K562 (cell line): ENCODE measurements around the gene SOWAHD.
"Not testable (repeated sequence)": the region's sequence is repeated elsewhere in the genome, so short reads cannot be mapped to it uniquely, and the experiment has no call there.

Source experiments
- TF ChIP-seq, protein P1 (sequence below): sonication (generic); formaldehyde crosslinking; IDR thresholded peaks from 2 replicates; pipeline ENCODE4 v1.9.0; 2022; ENCODE audit warnings: mild to moderate bottlenecking, missing genetic modification reagents
- TF ChIP-seq, protein P2 (sequence below): fragments of 250-450 bp; sonication (Bioruptor Pico); IDR thresholded peaks from 2 replicates; pipeline ENCODE4 v1.4.0; 2020

- TF ChIP-seq, protein P1, sequence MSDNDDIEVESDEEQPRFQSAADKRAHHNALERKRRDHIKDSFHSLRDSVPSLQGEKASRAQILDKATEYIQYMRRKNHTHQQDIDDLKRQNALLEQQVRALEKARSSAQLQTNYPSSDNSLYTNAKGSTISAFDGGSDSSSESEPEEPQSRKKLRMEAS = not testable (repeated sequence)
- TF ChIP-seq, protein P2, sequence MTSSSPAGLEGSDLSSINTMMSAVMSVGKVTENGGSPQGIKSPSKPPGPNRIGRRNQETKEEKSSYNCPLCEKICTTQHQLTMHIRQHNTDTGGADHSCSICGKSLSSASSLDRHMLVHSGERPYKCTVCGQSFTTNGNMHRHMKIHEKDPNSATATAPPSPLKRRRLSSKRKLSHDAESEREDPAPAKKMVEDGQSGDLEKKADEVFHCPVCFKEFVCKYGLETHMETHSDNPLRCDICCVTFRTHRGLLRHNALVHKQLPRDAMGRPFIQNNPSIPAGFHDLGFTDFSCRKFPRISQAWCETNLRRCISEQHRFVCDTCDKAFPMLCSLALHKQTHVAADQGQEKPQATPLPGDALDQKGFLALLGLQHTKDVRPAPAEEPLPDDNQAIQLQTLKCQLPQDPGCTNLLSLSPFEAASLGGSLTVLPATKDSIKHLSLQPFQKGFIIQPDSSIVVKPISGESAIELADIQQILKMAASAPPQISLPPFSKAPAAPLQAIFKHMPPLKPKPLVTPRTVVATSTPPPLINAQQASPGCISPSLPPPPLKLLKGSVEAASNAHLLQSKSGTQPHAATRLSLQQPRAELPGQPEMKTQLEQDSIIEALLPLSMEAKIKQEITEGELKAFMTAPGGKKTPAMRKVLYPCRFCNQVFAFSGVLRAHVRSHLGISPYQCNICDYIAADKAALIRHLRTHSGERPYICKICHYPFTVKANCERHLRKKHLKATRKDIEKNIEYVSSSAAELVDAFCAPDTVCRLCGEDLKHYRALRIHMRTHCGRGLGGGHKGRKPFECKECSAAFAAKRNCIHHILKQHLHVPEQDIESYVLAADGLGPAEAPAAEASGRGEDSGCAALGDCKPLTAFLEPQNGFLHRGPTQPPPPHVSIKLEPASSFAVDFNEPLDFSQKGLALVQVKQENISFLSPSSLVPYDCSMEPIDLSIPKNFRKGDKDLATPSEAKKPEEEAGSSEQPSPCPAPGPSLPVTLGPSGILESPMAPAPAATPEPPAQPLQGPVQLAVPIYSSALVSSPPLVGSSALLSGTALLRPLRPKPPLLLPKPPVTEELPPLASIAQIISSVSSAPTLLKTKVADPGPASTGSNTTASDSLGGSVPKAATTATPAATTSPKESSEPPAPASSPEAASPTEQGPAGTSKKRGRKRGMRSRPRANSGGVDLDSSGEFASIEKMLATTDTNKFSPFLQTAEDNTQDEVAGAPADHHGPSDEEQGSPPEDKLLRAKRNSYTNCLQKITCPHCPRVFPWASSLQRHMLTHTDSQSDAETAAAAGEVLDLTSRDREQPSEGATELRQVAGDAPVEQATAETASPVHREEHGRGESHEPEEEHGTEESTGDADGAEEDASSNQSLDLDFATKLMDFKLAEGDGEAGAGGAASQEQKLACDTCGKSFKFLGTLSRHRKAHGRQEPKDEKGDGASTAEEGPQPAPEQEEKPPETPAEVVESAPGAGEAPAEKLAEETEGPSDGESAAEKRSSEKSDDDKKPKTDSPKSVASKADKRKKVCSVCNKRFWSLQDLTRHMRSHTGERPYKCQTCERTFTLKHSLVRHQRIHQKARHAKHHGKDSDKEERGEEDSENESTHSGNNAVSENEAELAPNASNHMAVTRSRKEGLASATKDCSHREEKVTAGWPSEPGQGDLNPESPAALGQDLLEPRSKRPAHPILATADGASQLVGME (CRISPR knock-in tag) = not testable (repeated sequence)
Measured at GRCh38 chrX:119768436-119768835, 10.0 kb downstream of the SOWAHD start.
